GM19467 (cell line): Measurements from ENCODE around the gene PRSS33.

ENCODE experiments used
- ATAC-seq: cut with Tn5 transposase; IDR thresholded peaks from one replicate; pipeline ENCODE4 v1.9.1; 2021; ENCODE audit warnings: mild to moderate bottlenecking, moderate library complexity; ENCODE audit not compliant: unreplicated experiment

Gene PRSS33

DNA sequence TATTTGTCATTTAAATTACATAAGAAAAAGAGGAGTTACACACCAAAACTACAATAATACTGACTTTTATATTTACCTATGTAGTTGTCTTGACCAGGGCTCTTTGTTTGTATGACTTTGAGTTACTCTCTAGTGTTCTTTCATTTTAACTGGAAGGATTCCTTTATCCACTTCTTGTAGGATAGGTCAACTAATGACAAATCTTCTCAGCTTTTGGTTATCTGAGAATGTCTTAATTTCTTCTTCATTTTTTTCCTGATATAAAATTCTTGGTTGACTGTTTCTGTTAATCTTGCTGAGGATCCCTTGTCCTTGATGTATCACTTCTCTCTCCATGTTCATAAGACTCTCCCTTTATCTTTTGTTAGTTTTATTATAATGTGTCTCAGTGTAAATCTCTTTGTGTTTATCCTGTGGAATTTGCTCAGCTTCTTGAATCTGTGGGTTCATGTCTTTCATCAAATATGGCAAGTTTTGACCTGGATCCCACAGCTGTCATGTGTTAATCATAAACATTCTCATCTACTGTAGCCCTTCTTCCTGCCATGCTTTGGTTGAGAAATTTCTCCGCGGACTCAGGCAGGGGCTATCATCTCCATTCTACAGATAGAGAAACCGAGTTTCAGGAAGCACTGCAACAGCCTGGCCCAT is 16.3 kb upstream of the PRSS33 start:
- ATAC-seq, result no peak

DNA sequence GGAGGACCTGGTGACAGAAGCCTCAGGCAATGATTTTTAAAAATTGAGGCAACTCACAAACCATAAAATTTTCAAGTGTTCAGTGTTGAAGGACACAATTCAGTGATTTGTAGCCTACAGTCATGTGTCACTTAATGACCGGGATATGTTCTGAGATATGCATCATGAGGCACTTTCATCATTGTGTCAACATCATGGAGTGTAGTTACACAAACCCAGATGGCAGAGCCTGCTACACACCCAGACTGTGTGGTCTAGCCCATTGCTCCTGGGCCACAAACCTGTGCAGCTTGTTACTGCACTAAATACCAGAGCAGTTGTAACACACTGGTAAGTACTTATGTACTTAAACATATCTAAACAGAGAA is 12.5 kb upstream of the PRSS33 start:
- ATAC-seq, result no peak

DNA sequence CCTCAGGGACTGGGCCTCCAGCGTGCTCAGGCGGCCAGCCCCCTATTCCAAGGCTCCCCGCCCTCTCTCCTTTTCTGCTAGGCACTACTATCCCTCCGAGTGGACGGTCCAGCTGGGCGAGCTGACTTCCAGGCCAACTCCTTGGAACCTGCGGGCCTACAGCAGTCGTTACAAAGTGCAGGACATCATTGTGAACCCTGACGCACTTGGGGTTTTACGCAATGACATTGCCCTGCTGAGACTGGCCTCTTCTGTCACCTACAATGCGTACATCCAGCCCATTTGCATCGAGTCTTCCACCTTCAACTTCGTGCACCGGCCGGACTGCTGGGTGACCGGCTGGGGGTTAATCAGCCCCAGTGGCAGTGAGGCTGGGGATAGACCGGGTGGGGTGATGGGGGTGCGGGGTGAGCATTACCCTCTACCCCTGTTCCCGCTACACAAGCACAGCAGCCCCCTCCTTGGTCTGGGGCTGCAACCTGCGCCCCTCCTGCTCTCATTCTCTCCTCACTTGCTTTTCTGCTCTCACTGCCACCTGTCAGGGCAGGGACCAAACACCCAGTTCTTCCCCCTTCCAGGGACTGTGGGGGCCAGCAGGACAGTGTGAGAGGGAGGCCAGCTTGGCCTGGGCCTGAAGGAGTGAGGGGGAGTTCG is 12.0 kb upstream of the PRSS33 start:
- no peak for ATAC-seq

DNA sequence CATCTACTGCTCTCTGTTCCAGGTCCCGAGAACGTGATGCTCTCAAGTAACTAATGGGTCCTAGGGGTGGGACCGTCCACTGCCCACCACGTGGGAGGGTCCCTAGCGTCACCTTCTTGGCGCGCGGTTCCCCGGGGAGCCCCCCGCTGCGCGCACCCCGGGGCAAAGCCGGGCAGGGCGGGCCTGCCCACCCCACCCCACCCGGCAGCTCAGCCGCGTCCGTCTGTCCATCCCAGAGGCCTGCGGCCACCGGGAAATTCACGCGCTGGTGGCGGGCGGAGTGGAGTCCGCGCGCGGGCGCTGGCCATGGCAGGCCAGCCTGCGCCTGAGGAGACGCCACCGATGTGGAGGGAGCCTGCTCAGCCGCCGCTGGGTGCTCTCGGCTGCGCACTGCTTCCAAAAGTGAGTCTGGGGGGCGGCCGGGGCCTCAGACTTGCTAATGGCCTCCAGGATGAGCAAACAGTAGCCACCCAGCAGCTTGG is 11.4 kb upstream of the PRSS33 start:
- ATAC-seq, result no peak

DNA sequence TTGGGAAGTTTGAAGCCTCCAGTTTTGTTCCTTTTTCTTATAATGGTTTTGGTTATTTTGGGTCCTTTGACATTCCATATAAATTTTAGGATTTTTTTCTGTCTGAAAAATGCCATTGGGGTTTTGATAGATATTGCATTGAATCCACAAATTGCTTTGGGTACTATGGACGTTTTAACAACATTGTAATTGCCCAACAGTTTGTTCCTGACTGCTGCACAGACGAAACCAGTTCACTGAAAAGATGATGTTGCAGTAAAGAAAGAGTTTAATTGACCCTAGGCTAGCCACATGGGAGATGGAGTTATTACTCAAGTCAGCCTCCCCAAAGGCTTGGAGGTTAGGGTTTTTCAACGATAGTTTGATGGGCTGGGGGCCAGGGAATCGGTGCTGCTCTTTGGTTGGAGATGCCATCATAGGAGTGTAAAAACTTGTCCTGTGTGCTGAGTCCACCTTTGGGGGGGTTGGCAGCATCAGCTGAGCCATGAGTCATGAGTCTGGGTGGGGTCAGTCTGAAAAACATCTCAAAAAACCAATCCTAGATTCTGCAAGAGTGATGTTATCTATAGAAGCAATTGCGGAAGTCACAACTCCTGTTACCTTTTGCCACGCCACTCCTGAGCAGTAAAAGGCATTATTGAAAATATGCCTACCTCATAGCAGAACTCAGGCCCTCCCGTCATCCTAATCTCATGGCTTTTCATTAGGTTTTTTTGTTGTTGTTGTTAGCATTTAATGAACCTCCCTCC is 8.2 kb upstream of the PRSS33 start:
- no peak for ATAC-seq

DNA sequence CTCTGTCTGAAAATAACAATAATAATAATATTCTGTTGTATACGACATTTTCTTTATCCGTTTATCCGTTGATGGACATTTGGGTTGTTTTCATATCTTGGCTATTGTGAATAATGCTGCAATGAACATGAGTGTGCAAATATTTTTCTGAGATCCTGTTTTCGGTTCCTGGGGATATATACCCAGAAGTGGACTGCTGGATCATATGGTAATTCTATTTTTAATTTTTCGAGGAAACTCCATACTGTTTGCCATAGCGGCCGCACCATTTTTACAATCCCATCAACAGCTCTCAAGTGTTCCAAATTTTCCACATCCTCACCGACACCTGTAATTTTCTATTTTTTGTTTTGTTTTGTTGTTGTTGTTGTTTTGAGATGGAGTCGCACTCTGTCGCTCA is 5.6 kb upstream of the PRSS33 start:
- no peak for ATAC-seq

DNA sequence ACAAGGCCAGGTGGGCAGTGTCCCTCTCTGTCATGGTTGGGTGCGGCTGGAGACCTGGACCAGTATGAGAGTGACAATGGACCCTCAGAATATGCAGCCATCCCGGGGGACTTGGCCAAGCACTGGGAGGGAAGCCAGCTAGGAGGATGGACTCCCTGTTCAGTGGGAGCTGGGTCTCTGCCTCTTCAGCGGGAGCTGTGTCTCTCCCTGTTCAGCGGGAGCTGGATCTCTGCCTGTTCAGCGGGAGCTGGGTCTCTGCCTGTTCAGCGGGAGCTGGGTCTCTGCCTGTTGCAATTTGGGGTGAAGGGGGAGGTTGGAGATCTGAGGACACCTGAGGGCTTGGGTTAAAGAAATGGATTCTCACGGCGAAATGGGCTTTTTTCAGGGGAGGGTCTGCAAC is 3.8 kb upstream of the PRSS33 start:
- ATAC-seq, result no peak

DNA sequence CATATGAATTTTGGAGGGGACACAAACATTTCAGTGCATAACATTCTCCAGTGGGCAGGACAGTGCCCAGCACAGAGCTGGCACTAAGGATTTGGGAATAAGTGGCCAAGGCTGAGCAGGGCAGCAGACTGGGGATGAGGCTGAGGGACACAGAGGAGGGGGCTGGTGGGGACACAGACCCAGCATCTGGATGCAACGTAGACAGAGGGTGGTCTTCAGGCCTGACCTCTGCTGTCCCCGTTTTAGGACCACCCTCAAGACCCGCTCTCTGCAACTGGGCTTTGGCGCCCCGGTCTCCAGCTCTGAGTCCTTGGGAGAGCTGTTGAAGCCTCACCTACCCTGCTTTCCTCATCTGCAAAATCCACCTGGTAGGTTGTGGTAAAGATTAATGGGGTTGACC is 3.3 kb upstream of the PRSS33 start:
- ATAC-seq, result no peak

DNA sequence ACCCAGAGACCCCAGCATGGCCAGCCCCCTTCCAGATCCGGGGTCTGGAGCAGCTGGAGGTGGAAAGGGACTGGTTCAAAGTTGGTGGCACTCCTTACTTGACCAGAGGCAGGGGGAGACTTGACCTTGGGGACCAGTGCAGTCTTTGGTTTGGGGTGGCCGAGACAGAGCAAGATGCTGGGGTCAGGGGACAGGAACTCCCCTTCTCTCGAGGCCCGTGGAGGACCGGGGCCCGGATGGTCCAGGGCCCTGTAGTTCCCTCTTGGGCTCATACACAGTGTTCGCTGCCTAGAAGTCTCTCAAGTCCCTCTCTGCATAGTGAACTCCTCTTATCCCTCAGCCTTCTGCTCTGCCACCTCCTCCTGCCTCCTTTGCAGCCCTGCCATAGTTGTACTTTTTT is 601 bp upstream of the PRSS33 start:
- ATAC-seq, result no peak

DNA sequence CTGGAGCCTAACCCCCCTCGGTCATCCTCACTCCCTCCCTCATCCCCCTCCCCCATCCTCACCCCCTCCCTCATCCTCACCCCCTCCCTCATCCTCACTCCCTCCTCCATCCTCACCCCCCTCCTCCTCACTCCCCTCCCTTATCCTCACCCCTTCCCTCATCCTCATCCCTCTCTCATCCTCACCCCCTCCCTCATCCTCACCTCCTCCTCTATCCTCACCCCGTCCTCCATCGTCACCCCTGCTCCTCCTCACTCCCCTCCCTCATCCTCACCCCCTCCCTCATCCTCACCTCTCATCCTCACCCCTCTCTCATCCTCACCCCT is 571 bp downstream of the PRSS33 start:
- no peak for ATAC-seq

DNA sequence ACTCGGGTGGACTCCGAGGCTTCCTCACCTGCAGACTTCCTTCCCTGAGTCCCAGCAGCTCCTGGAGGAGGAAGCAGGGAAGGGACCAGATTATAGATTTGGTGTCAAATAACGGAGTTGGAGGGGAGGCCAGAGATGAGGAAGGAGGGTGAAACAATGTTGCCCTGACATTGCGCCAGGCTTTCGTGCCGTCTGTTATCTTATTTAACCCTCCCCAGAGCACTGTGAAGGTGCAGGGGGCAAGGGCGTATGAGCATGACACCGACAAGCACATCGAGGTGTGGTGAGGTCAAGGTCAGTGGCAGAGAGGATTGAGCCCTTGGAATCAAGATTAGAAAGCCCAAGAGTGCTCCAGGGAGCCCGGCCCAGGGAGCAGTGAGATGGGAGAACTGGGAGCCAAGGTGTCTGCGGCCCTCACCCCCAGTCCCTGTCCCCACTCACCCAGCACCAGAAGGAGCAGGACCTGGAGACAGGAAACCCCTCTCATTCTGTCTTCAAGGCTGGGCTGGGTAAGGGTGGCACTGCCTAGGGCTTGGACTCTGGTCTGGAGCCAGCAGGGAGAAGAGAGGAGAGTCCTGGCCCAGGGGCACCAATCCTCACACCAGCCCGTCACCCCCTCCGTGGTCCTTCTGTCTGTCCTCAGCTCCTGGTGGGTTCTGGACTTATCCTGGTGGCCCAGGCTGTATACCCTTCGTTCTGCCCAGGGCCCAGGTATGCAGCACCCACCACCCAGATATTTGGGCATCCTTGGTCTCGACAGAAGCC is 1.1 kb downstream of the PRSS33 start:
- ATAC-seq, result no peak

DNA sequence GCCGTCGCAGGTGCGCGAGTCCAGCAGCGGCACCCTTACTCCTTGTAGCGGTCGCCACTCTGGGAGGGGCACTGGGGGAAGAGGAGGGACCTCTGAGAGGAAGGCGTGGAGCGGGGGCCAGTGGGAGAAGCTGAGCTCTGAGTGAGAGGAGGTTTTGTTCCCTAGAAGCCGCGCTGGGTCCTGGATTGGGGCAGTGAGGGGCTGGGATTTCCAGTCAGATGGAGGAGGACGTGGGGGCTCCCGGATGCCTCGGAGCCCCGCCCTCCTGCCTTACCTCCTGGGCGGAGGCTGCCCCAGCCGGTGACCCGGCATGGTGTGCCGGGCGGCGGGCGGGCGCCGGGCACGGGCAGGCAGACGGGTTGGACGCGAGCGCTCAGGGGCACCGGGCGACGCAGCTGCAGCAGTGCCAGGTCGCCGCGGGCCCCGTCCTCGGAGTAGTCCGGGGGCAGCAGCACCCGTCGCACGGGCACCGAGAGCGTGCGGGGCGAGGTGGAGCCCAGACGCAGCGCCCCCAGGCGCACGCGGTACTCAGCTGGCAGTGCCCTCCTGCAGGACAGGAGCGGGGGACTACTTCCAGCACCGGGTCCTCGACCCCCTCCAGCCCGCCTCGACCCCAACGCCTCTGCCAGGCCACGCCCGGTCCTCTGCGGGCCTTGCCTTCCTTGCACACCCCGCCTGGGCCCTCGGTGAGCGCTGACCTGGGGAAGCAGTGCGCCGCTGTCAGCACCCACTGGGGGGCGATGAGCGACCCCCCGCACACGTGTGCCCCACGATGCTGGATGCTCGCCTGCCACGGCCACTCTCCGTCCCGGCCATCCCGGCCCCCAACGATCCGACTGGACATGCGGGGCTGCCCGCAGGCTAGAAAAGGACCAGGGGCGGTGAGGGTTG is 2.0 kb downstream of the PRSS33 start:
- no peak for ATAC-seq

DNA sequence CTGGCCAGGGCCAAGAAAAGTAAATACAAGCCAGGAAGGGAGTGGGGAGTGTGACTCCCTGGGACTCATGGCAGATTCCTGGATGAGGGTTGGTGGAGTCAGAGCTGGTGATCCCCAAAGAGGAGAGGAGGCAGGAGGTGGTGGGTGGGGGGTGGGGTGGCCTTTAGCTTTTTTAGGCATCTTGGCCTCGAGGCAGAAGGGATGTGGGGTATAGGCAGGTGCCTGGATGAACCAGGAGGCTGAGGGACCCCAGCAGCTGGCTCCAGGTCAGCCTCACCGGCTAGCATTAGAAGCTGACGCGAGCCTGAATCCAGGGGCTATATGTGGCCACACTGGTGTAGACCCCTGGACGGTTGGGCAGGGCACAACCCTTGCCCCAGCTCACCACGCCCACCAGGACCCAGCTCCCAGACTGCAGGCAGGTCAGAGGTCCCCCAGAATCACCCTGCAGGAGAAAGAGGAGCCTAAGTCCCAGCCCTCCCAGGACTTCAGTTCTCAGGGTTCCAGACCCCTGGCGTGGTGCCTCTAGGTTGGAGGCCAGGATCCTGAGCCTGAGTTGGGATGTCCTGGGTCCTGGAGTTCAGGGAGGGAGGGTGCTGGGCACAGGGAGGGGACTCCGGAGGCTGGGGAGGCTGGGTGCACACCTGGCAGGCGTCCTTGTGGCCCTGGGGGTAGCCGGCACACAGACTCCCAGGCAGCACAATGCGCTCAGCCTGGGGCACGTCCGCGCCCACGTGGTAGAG is 2.8 kb downstream of the PRSS33 start:
- no peak for ATAC-seq

DNA sequence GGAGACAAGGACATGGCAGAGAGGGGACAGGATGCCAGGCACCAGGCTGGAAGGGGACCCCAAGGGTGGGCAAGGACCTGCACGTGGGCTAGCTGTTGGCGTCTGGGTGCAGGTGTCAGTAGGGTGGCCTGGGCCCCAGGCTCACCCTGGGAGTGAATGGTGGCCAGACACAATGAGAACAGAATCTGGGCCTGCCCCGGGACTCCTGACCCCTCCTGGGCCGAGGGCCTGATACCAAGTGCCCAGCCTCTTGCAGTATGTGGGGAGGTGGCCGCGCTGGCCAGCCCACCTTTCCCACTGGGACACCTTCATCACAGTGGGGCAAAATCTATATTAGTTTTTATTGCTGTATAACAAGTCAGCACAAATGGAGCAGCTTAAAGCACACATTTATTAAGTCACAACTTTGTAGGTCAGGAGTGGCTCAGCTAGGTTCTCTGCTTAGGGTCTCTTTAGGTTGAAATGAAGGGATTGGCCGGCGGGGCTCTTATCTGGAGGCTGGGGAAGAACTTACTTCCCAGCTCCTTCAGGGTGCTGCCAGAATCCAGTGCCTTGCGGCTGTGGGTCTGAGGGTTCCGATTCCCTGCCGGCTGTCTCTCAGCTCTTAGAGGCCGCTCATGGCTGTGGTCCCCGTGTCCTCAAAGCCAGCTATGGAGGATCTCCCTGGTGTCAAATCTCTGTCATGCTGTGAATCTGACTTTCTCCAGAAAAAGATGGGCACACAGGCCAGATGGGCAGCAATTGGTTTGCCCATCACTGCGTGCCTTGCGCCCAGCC is 3.6 kb downstream of the PRSS33 start:
- ATAC-seq, result no peak

DNA sequence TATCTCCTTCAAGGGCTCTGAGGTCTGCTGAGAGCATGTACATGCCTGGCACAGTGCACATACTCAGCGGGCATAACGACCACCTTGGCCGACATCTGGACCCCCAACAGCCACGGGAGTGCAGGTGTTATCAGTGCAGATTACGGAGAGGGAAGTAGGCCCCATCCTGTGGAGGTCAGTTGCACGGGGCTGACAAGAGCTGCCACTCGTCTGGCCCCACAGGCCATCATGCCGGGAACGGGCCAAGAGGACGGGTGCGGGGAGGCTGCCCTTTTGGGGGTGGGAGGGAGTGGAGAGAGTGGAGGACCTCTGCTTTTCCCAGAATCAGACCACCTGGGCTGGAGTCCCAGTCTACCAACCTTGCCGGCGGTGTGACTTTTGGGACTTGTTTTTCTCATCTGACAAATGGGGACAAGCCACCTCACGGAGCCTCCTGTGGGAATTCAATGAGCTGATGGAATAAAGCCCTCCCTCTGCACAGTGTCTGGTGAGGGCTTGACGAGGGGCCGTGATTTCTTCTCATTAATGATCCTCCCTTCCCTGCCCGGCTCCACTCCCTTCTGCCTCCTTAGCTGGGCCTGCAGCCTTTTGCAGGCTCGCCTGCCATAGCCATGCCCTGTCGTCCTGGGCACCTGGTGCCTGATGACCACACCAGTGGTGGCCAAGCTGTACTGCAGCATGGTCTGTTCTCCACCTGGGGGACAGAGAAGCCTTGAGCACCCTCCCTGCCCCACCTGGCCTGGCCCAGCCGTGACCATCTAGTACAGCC is 4.6 kb downstream of the PRSS33 start:
- no peak for ATAC-seq

DNA sequence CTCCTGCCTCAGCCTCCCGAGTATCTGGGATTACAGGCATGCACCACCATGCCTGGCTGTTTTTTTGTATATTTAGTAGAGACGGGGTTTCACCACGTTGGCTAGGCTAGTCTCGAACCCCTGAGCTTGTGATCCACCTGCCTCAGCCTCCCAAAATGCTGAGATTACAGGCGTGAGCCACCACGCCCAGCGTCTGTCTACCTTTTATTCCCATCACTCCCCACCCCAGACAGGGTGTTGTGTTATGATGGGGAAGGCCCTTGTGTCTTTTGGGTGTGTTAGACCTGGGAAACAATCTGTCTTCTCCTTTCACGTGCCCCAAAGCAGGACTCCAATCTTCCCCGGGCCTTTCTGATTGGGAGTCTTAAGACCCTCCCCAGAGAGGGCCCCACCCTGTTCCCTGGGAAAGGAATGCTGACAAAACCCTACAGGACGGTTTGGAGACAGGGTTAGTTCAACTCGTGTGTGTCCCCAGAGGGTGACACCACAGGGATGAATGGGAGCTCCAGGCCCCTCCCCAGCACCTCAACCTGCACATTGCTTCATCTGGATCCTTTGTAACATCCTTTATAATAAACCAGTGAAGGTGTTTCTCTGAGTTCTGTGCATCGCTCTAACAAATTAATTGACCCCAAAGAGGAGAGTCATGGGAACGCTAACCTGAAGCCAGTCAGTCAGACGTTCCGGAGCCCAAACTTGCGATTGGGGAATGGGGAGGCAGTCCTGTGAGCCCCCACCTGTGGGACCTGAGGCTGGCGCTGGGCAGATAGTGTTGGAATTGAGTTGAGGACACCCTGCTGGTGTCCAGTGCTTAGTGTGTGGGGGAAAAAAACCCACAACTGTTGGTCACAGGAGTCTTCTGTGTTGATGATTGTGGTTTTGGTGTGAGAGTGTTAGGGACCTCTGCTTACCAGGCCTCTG is 7.1 kb downstream of the PRSS33 start:
- no peak for ATAC-seq

DNA sequence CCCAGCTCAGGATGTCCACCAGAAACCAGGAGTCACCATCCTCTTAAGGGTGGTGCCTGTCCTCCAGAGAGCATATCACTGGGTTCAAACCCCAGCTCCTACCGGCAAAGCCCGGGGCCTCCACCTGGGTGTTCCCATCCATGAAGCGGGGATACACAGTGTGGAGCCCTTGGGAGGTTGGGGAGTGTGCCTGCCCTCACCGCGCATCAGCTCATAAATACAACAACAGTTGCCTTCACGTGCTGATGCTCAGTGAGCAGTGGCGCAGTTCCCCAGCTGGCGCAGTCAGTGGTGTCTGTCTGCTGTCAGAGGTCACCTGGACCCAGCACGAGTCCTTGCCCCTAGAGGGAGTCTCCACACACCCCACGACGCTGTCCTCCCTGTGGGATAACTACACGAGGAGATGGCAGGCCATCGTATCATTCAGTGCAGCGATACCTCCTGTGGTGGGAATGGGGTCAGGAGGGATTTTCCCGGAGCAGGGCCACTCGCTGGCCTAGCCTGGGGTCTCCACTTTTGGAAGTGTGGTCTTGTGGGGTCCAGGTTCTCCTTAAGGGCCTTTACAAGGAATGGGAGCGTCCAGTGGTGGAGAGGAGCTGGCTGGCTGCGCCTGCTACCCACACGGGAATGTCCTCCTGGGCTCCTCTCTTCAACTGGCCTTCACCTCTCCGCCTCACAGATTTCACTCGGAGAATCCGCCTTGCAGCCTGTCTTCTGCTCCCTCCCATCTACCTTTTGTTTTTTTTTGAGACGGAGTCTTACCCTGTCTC is 8.0 kb downstream of the PRSS33 start:
- ATAC-seq, result no peak
